Hepatocyte (in vitro differentiated cells): ENCODE measurements around the gene KMO. TPM values are rescaled to one million over a fixed set of nuclear protein-coding genes. Genes with fewer than 3 reads are reported as not detected.

Source experiments
- DNase-seq: peaks from one replicate; pipeline ENCODE4 v3.0.0-alpha.2; 2016; ENCODE audit warnings: low spot score
- H2AFZ ChIP-seq: fragments of 200-600 bp; sonication (generic); 2 replicates; pipeline ENCODE4 v1.6.0; 2016; ENCODE audit warnings: antibody characterized with exemption, mild to moderate bottlenecking
- H3K27ac ChIP-seq: fragments of 200-600 bp; sonication (generic); 2 replicates; pipeline ENCODE4 v1.5.1; 2016; ENCODE audit warnings: mild to moderate bottlenecking
- H3K27me3 ChIP-seq: fragments of 200-600 bp; sonication (generic); 2 replicates; pipeline ENCODE4 v1.6.1; 2016
- H3K36me3 ChIP-seq: fragments of 200-600 bp; sonication (generic); replicated peaks from 2 replicates; pipeline ENCODE4 v1.5.1; 2016; ENCODE audit warnings: low read depth; ENCODE audit not compliant: insufficient read depth
- H3K4me1 ChIP-seq: fragments of 200-600 bp; sonication (generic); 2 replicates; pipeline ENCODE4 v1.5.1; 2016; ENCODE audit warnings: mild to moderate bottlenecking, moderate library complexity; ENCODE audit not compliant: insufficient read depth
- H3K4me2 ChIP-seq: fragments of 200-600 bp; sonication (generic); 2 replicates; pipeline ENCODE4 v1.6.0; 2016
- H3K4me3 ChIP-seq: fragments of 200-600 bp; sonication (generic); 2 replicates; pipeline ENCODE4 v1.5.1; 2016; ENCODE audit warnings: mild to moderate bottlenecking
- H3K79me2 ChIP-seq: fragments of 200-600 bp; sonication (generic); 2 replicates; pipeline ENCODE4 v1.6.0; 2017; ENCODE audit warnings: mild to moderate bottlenecking
- H3K9me2 ChIP-seq: fragments of 200-600 bp; sonication (generic); replicated peaks from 2 replicates; pipeline ENCODE4 v1.6.0; 2017; ENCODE audit warnings: mild to moderate bottlenecking; ENCODE audit not compliant: insufficient read depth
- H3K9me3 ChIP-seq: fragments of 200-600 bp; sonication (generic); 2 replicates; pipeline ENCODE4 v1.5.1; 2016; ENCODE audit warnings: low read depth, mild to moderate bottlenecking
- H4K20me1 ChIP-seq: fragments of 200-600 bp; sonication (generic); 2 replicates; pipeline ENCODE4 v1.6.0; 2016; ENCODE audit warnings: mild to moderate bottlenecking; ENCODE audit not compliant: insufficient read depth, poor library complexity, severe bottlenecking
- CTCF ChIP-seq: fragments of 200-600 bp; sonication (generic); IDR thresholded peaks from 2 replicates; pipeline ENCODE4 v1.5.1; 2016; ENCODE audit warnings: antibody characterized with exemption, mild to moderate bottlenecking; ENCODE audit not compliant: poor library complexity
- EZH2 ChIP-seq: fragments of 200-600 bp; sonication (generic); IDR thresholded peaks from 2 replicates; pipeline ENCODE4 v1.6.1; 2016; ENCODE audit warnings: antibody characterized with exemption, mild to moderate bottlenecking, borderline replicate concordance
- EZH2phosphoT487 ChIP-seq: fragments of 200-600 bp; sonication (generic); IDR thresholded peaks from one replicate; pipeline ENCODE4 v1.6.1; 2018; ENCODE audit warnings: antibody characterized with exemption, mild to moderate bottlenecking, low read depth, moderate library complexity; ENCODE audit not compliant: unreplicated experiment, severe bottlenecking
- WGBS: methylation state at CpG from one replicate; pipeline ENCODE4 v1.1.6; 2016; ENCODE audit warnings: low lambda C conversion rate; ENCODE audit errors: missing lambda C conversion rate; 5-methylcytosine and 5-hydroxymethylcytosine counted together
- polyA plus RNA-seq: library from polyadenylated mRNA; unstranded; fragments of >200 nt; fragmentation: Nextera tagmentation; extraction: Ambion mirVana; gene quantifications from 2 replicates; pipeline ENCODE4 v1.2.1, GENCODE V29; 2016
- total RNA-seq: library from RNA; depleted of rRNA; stranded (reverse); fragments of >200 nt; gene quantifications from 2 replicates; pipeline ENCODE4 v1.2.3, GENCODE V29; 2014

KMO gene
- total and polyA plus RNA-seq, 2 experiments from 2014 or later, result 1.4 to 2.8 TPM

GRCh38 chr1:241574154-241574553 is 42.0 kb downstream of the KMO start:
- no peak overlapping the region for H2AFZ ChIP-seq
- no peaks in the 10 kb centered on the region for H3K27me3 ChIP-seq
- no peaks in the 10 kb centered on the region for H4K20me1 ChIP-seq
- H3K9me2 ChIP-seq, result no peaks in the 10 kb centered on the region
- no peak overlapping the region for H3K4me2 ChIP-seq
- no peak overlapping the region for H3K27ac ChIP-seq
- H3K79me2 ChIP-seq, result no peaks in the 10 kb centered on the region
- H3K4me3 ChIP-seq, result no peak overlapping the region
- DNase-seq, result no peak
- H3K4me1 ChIP-seq, result no peaks in the 10 kb centered on the region
- H3K9me3 ChIP-seq, result no peaks in the 10 kb centered on the region
- no peaks in the 10 kb centered on the region for H3K36me3 ChIP-seq
- TF ChIP-seq EZH2phosphoT487 (no peak), CTCF (no peak), EZH2 (no peak)

GRCh38 chr1:241579434-241579833 is 47.3 kb downstream of the KMO start:
- Histone ChIP-seq H4K20me1 (no peaks in the 10 kb centered on the region), H3K4me1 (no peaks in the 10 kb centered on the region), H3K36me3 (no peaks in the 10 kb centered on the region), H3K4me3 (no peak overlapping the region), H3K27me3 (no peaks in the 10 kb centered on the region), H3K4me2 (no peak overlapping the region), H3K79me2 (no peaks in the 10 kb centered on the region), H2AFZ (no peak overlapping the region), H3K9me3 (no peaks in the 10 kb centered on the region), H3K27ac (no peak overlapping the region), H3K9me2 (no peaks in the 10 kb centered on the region)
- DNase-seq, result no peak
- TF ChIP-seq CTCF (no peak), EZH2 (no peak), EZH2phosphoT487 (no peak)
- 87% methylated on average over 4 of the region's 4 CpGs for WGBS

GRCh38 chr1:241582921-241583321 is 50.7 kb downstream of the KMO start:
- Histone ChIP-seq H3K36me3 (no peaks in the 10 kb centered on the region), H3K4me2 (no peak overlapping the region), H4K20me1 (no peaks in the 10 kb centered on the region), H3K27me3 (no peaks in the 10 kb centered on the region), H2AFZ (no peak overlapping the region), H3K9me2 (no peaks in the 10 kb centered on the region), H3K4me3 (no peak overlapping the region), H3K9me3 (no peaks in the 10 kb centered on the region), H3K4me1 (no peaks in the 10 kb centered on the region), H3K27ac (no peak overlapping the region), H3K79me2 (no peaks in the 10 kb centered on the region)
- 92% methylated on average over 1 of the region's 1 CpG for WGBS
- DNase-seq, result no peak
- TF ChIP-seq EZH2, result no peak
- TF ChIP-seq EZH2phosphoT487, result no peak
- TF ChIP-seq CTCF, result no peak
